GM19395 (cell line): ENCODE data around the gene ADAMTS17.

Experiments
- ATAC-seq: cut with Tn5 transposase; IDR thresholded peaks from one replicate; pipeline ENCODE4 v1.9.1; 2021; ENCODE audit warnings: mild to moderate bottlenecking, moderate library complexity; ENCODE audit not compliant: unreplicated experiment

The ADAMTS17 gene

GRCh38 chr15:100204771-100205170 lies 137.0 kb downstream of the ADAMTS17 start:
- no peak for ATAC-seq

GRCh38 chr15:100204211-100204610 lies 137.6 kb downstream of the ADAMTS17 start:
- ATAC-seq, result no peak

GRCh38 chr15:100202309-100202960 lies 139.3 kb downstream of the ADAMTS17 start:
- no peak for ATAC-seq

GRCh38 chr15:100201376-100202280 lies 140.1 kb downstream of the ADAMTS17 start:
- no peak for ATAC-seq

- ATAC-seq, result no peak
Measured at GRCh38 chr15:100200287-100200880, 141.4 kb downstream of the ADAMTS17 start.

- ATAC-seq, result no peak
Measured at GRCh38 chr15:100199711-100200286, 142.0 kb downstream of the ADAMTS17 start.

GRCh38 chr15:100198442-100198841 lies 143.3 kb downstream of the ADAMTS17 start:
- ATAC-seq, result no peak

- ATAC-seq, result no peak
Measured at GRCh38 chr15:100196326-100197058, 145.3 kb downstream of the ADAMTS17 start.

- ATAC-seq, result no peak
Measured at GRCh38 chr15:100194996-100195395, 146.8 kb downstream of the ADAMTS17 start.

GRCh38 chr15:100193277-100193860 lies 148.4 kb downstream of the ADAMTS17 start:
- no peak for ATAC-seq

- no peak for ATAC-seq
Measured at GRCh38 chr15:100192097-100193080, 149.4 kb downstream of the ADAMTS17 start.

- no peak for ATAC-seq
Measured at GRCh38 chr15:100191161-100191560, 150.6 kb downstream of the ADAMTS17 start.

GRCh38 chr15:100190675-100191074 lies 151.1 kb downstream of the ADAMTS17 start:
- no peak for ATAC-seq

- no peak for ATAC-seq
Measured at GRCh38 chr15:100189849-100190248, 151.9 kb downstream of the ADAMTS17 start.

GRCh38 chr15:100189319-100189718 lies 152.5 kb downstream of the ADAMTS17 start:
- no peak for ATAC-seq

GRCh38 chr15:100187677-100188076 lies 154.1 kb downstream of the ADAMTS17 start:
- ATAC-seq, result no peak

- no peak for ATAC-seq
Measured at GRCh38 chr15:100186960-100187359, 154.8 kb downstream of the ADAMTS17 start.

GRCh38 chr15:100186366-100186765 lies 155.4 kb downstream of the ADAMTS17 start:
- ATAC-seq, result no peak

- no peak for ATAC-seq
Measured at GRCh38 chr15:100183921-100184495, 157.8 kb downstream of the ADAMTS17 start.
